Measurements from ENCODE around the gene CD83. TPM values are rescaled to one million over a fixed set of nuclear protein-coding genes. Genes with fewer than 3 reads are reported as not detected.

The CD83 gene
- total and polyA plus RNA-seq, 2 of the 8 experiments (the other 6 are each of a cell fraction or from before 2014, with no cell fraction given) = 4.6 to 8.5 TPM

- TF ChIP-seq ATF2 (IDR thresholded peaks at IDR 0.05; ENCODE audit: low read length) = no peak
- TF ChIP-seq NRF1 (IDR thresholded peaks at IDR 0.05; ENCODE audit: low read depth, low read length) = no peak
- no peak for TF ChIP-seq JUND (IDR thresholded peaks at IDR 0.05; ENCODE audit: low read length)
- TF ChIP-seq RFX5 (IDR thresholded peaks at IDR 0.05; ENCODE audit: borderline replicate concordance, low read depth, low read length) = no peak
- TF ChIP-seq SRF (IDR thresholded peaks at IDR 0.05; ENCODE audit: low read depth, low read length) = no peak
- TF ChIP-seq CHD2 (IDR thresholded peaks at IDR 0.05; ENCODE audit: low read length) = no peak
- TF ChIP-seq MAX (IDR thresholded peaks at IDR 0.05) = no peak
These were observed 10.0 kb downstream of the CD83 start (continued) for GRCh38 chr6:14127611-14128010.
